AG04450 (cell line): ENCODE measurements around the gene CRELD2. TPM values are rescaled to one million over a fixed set of nuclear protein-coding genes. Genes with fewer than 3 reads are reported as not detected.

Experiments
- CTCF ChIA-PET: fragments of 300-600, 350-600 bp; formaldehyde crosslinking; extraction: SDS; loops from one replicate; lab custom pipeline; 2022; ENCODE audit warnings: antibody characterized with exemption, inconsistent platforms; lab: Charles Lee
- POLR2A ChIA-PET: fragments of 350-600 bp; formaldehyde crosslinking; extraction: SDS; loops from one replicate; lab custom pipeline; 2021; ENCODE audit warnings: antibody characterized with exemption, inconsistent platforms; lab: Yijun Ruan, JAX
- DNase-seq: peaks from one replicate; pipeline ENCODE4 v3.0.0-alpha.2; 2011; ENCODE audit warnings: low read depth, low spot score
- H3K27ac ChIP-seq: one replicate; pipeline ENCODE4 v1.5.1; 2012; ENCODE audit warnings: low read depth, low read length, control low read depth
- H3K27me3 ChIP-seq: one replicate; pipeline ENCODE4 v1.6.0; 2012; ENCODE audit warnings: low read length; ENCODE audit not compliant: control insufficient read depth, insufficient read depth
- H3K4me3 ChIP-seq: 2 replicates; pipeline ENCODE4 v1.5.1; 2011; ENCODE audit warnings: mild to moderate bottlenecking, low read depth, low read length, control low read depth
- H3K9me3 ChIP-seq: 2 replicates; pipeline ENCODE4 v1.5.1; 2012; ENCODE audit warnings: low read length; ENCODE audit not compliant: control insufficient read depth, insufficient read depth
- polyA plus RNA-seq: library from polyadenylated mRNA; depleted of rRNA; stranded (reverse); fragments of >200 nt; gene quantifications from 2 replicates; pipeline ENCODE4 v1.2.3, GENCODE V29; 2011
- TF ChIP-seq, protein P1 (sequence below): IDR thresholded peaks from 2 replicates; pipeline ENCODE4 v1.5.1; 2011; ENCODE audit warnings: low read depth, low read length, control low read depth, inconsistent platforms

Gene CRELD2
- polyA plus RNA-seq, 1 experiment = 31.6 TPM

- TF ChIP-seq, protein P1, sequence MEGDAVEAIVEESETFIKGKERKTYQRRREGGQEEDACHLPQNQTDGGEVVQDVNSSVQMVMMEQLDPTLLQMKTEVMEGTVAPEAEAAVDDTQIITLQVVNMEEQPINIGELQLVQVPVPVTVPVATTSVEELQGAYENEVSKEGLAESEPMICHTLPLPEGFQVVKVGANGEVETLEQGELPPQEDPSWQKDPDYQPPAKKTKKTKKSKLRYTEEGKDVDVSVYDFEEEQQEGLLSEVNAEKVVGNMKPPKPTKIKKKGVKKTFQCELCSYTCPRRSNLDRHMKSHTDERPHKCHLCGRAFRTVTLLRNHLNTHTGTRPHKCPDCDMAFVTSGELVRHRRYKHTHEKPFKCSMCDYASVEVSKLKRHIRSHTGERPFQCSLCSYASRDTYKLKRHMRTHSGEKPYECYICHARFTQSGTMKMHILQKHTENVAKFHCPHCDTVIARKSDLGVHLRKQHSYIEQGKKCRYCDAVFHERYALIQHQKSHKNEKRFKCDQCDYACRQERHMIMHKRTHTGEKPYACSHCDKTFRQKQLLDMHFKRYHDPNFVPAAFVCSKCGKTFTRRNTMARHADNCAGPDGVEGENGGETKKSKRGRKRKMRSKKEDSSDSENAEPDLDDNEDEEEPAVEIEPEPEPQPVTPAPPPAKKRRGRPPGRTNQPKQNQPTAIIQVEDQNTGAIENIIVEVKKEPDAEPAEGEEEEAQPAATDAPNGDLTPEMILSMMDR = no peak
- ChIA-PET CTCF (interaction anchor here (1.4 to 1.8 kb wide), 2 partner anchors 21 to 79 kb away, joined by 4 to 6 read pairs; no protein-coding TSS in a partner anchor), POLR2A (interaction anchor here (0.6 to 1.9 kb wide), 4 partner anchors 10 to 256 kb away, joined by 3 to 18 read pairs (median 10); partner anchors contain the start of gene PIM3)
- Histone ChIP-seq H3K9me3 (no peaks in the 10 kb centered on the region; the same call in 1 of the 2 replicates), H3K27ac (peak overlapping the region; percentile 87), H3K4me3 (no peak overlapping the region), H3K27me3 (no peaks in the 10 kb centered on the region)
- DNase-seq = no peak
Observed at GRCh38 chr22:49951678-49951985, 33.2 kb downstream of the CRELD2 start.

GRCh38 chr22:49951986-49952896 is 33.8 kb downstream of the CRELD2 start:
- ChIA-PET CTCF (interaction anchor here (1.4 to 1.8 kb wide), 2 partner anchors 22 to 78 kb away, joined by 4 to 6 read pairs; no protein-coding TSS in a partner anchor), POLR2A (interaction anchor here (0.8 to 1.9 kb wide), 4 partner anchors 9 to 22 kb away, joined by 3 to 18 read pairs (median 10); partner anchors contain the start of gene PIM3)
- Histone ChIP-seq H3K27me3 (no peaks in the 10 kb centered on the region), H3K4me3 (no peak overlapping the region), H3K27ac (peak overlapping the region; percentile 87), H3K9me3 (no peaks in the 10 kb centered on the region; the same call in 1 of the 2 replicates)
- TF ChIP-seq, protein P1 = no peak
- DNase-seq = peak; percentile 69

- Histone ChIP-seq H3K27ac (peak overlapping the region; percentile 87), H3K9me3 (no peaks in the 10 kb centered on the region; the same call in 1 of the 2 replicates), H3K27me3 (no peaks in the 10 kb centered on the region), H3K4me3 (no peak overlapping the region)
- POLR2A ChIA-PET = interaction anchor here (1.6 to 1.9 kb wide), 2 partner anchors 8 to 17 kb away, joined by 14 to 18 read pairs; partner anchors contain the start of gene PIM3
- no peak for DNase-seq
- TF ChIP-seq, protein P1 = no peak
- CTCF ChIA-PET = no interaction called here
Observed at GRCh38 chr22:49953027-49953679, 34.7 kb downstream of the CRELD2 start.

- TF ChIP-seq, protein P1 = no peak
- no peaks in the 10 kb centered on the region for H3K27me3 ChIP-seq
- ChIA-PET POLR2A (no interaction called here), CTCF (no interaction called here)
- no peaks in the 10 kb centered on the region; the same call in 1 of the 2 replicates for H3K9me3 ChIP-seq
- H3K4me3 ChIP-seq = no peak overlapping the region
- no peak for DNase-seq
- H3K27ac ChIP-seq = no peak overlapping the region
Observed at GRCh38 chr22:49953680-49954344, 35.4 kb downstream of the CRELD2 start.
